ENCODE results near the gene MYLK.
"Not testable (repeated sequence)": the region's sequence is repeated elsewhere in the genome, so short reads cannot be mapped to it uniquely, and the experiment has no call there.

Gene MYLK

GRCh38 chr3:123702720-123703119 lies 181.4 kb downstream of the MYLK start:
- DNase-seq (ENCODE audit: low read depth in 2 of 2) = no peak
- TF ChIP-seq CTCF (IDR thresholded peaks at IDR 0.05; ENCODE audit: low read depth, low read length) = no peak
- no peak overlapping the region for H3K4me3 ChIP-seq (replicated peaks in 1 of 2; ENCODE audit: low read depth in 2 of 2, low read length in 2 of 2)

GRCh38 chr3:123702057-123702456 lies 182.1 kb downstream of the MYLK start:
- DNase-seq (ENCODE audit: low read depth in 2 of 2) = peak; percentile 77 to 79
- not testable (repeated sequence) for H3K4me3 ChIP-seq (replicated peaks in 1 of 2; ENCODE audit: low read depth in 2 of 2, low read length in 2 of 2)
- TF ChIP-seq CTCF (IDR thresholded peaks at IDR 0.05; ENCODE audit: low read depth, low read length) = peak; percentile 60

GRCh38 chr3:123700791-123701722 lies 183.1 kb downstream of the MYLK start:
- TF ChIP-seq CTCF (IDR thresholded peaks at IDR 0.05; ENCODE audit: low read depth, low read length) = no peak
- no peak overlapping the region for H3K4me3 ChIP-seq (replicated peaks in 1 of 2; ENCODE audit: low read depth in 2 of 2, low read length in 2 of 2)
- no peak for DNase-seq (ENCODE audit: low read depth in 2 of 2)

- H3K4me3 ChIP-seq (replicated peaks in 1 of 2; ENCODE audit: low read depth in 2 of 2, low read length in 2 of 2) = no peak overlapping the region
- TF ChIP-seq CTCF (IDR thresholded peaks at IDR 0.05; ENCODE audit: low read depth, low read length) = no peak
- no peak for DNase-seq (ENCODE audit: low read depth in 2 of 2)
These were observed 185.3 kb downstream of the MYLK start for GRCh38 chr3:123698813-123699212.

GRCh38 chr3:123696808-123697207 lies 187.3 kb downstream of the MYLK start:
- no peak overlapping the region for H3K4me3 ChIP-seq (replicated peaks in 1 of 2; ENCODE audit: low read depth in 2 of 2, low read length in 2 of 2)
- DNase-seq (ENCODE audit: low read depth in 2 of 2) = no peak
- no peak for TF ChIP-seq CTCF (IDR thresholded peaks at IDR 0.05; ENCODE audit: low read depth, low read length)

- H3K4me3 ChIP-seq (replicated peaks in 1 of 2; ENCODE audit: low read depth in 2 of 2, low read length in 2 of 2) = no peak overlapping the region
- TF ChIP-seq CTCF (IDR thresholded peaks at IDR 0.05; ENCODE audit: low read depth, low read length) = no peak
- DNase-seq (ENCODE audit: low read depth in 2 of 2) = no peak
These were observed 188.1 kb downstream of the MYLK start for GRCh38 chr3:123695731-123696640.

All from cardiac fibroblast (primary cell).